Suppressor macrophage (primary cell): ENCODE results near the gene DSTYK.

ENCODE experiments used
- DNase-seq, 4 experiments: peaks; one replicate each; pipeline ENCODE4 v3.0.0-alpha.2; 2020 to 2022
- total RNA-seq, 17 experiments: gene quantifications; one replicate each; lab custom pipeline; 2026; ENCODE audit warnings: mixed read lengths in 6 of 17, inconsistent platforms in 3 of 17; lab: John Stamatoyannopoulos, UW

The DSTYK gene, protein sequence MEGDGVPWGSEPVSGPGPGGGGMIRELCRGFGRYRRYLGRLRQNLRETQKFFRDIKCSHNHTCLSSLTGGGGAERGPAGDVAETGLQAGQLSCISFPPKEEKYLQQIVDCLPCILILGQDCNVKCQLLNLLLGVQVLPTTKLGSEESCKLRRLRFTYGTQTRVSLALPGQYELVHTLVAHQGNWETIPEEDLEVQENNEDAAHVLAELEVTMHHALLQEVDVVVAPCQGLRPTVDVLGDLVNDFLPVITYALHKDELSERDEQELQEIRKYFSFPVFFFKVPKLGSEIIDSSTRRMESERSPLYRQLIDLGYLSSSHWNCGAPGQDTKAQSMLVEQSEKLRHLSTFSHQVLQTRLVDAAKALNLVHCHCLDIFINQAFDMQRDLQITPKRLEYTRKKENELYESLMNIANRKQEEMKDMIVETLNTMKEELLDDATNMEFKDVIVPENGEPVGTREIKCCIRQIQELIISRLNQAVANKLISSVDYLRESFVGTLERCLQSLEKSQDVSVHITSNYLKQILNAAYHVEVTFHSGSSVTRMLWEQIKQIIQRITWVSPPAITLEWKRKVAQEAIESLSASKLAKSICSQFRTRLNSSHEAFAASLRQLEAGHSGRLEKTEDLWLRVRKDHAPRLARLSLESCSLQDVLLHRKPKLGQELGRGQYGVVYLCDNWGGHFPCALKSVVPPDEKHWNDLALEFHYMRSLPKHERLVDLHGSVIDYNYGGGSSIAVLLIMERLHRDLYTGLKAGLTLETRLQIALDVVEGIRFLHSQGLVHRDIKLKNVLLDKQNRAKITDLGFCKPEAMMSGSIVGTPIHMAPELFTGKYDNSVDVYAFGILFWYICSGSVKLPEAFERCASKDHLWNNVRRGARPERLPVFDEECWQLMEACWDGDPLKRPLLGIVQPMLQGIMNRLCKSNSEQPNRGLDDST
- total RNA-seq = 35.6 to 173 (median 48.7) reads per million in 17 experiments

DNA sequence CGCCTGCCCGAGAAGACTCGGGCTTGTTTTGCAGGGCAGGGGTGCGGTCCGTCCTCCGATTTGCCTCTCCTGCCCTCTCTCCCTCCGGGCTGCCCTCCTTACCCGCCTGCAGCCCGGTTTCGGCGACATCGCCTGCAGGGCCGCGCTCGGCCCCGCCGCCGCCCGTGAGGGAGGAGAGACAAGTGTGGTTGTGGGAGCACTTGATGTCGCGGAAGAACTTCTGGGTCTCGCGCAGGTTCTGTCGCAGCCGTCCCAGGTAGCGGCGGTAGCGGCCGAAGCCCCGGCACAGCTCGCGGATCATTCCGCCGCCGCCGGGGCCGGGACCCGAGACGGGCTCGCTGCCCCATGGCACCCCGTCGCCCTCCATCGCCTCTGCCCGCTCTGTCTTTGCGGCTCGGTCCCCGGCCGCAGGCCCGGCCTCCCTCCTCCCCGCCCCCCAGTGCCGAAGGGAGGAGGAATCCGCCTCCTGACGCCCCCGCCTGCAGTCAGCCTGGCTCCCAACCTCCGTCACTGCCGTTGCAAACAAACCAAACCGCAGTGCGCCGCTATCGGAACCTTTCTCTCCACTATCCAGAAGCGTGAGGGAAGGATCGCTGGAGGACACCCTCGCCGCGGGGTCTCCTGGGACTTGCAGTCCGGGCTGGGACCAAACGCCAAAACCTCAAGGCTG is at the start of gene DSTYK:
Gene DSTYK, minus strand, starts transcription at position 534 of the 670 bp plus-strand sequence. Its CDS starts 167 bp downstream, at position 367.
- DNase-seq = peak; percentile 95 to 98 (median 96)

DNA sequence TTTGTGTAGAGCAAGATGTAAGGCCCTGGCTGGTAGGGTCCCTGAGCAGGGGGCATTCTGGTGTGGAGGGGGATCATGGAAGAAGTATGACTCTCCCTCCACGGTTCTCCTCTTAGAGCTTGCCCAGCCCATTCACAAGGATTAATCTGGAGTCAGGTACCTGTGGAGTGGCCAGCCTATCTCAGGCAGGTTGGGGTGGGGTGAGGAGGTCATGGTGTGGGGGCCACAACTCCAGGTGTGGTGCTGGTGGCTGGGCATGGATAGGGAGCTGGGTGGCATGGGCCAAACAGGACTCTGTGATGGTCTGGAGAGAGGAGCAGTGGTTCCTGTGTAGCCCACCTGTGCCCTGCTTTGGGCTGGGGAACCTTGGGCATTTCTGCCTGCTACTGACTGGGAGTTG is 48.5 kb upstream of the DSTYK start:
- no peak for DNase-seq

DNA sequence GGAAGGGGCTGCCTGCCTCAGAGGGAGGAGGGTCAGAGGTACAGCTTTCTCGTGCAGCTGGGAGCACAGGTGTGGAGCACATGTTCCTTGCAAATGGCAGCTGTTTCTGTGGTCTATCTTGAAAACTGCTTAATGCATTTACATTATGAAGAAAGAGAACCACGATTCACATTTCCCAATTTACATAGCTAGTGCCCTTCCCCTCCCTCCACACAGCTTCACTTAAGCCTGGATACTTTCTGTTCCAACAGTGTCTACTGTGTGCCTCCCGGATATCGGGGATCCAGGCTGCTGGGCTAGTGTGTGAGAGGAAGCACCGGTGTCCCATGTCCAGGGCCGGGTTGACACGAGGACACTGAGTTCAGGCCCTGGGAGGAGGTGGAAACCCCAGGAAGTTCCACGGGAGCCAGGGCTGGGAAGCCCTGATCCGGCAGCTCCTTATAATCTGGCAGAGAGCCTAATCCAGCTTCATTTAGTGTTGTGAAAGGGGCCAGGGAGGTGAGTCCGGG is 47.9 kb upstream of the DSTYK start:
- DNase-seq = peak; percentile 22 to 57 (median 46)

DNA sequence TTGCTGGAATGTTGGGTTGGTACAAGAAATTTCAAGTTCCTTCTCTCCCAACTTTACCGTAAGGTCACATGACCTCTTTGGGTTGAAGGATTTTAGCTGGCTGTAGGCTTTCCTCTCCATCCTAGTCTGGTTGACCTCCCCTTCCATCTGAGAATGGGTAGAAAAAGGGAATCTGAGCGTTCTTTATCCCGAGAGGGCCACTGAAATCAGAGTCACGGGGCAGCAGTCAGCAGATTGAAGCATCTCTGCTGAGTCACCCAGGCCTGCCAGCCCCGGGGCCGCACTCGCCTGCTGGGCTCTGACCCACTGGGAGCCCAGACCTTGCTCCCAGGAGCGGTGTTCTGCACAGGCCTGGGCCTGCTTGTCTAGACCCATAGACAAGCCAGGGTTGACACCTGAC is 47.2 kb upstream of the DSTYK start:
- DNase-seq = peak; percentile 69 to 88 (median 80)

DNA sequence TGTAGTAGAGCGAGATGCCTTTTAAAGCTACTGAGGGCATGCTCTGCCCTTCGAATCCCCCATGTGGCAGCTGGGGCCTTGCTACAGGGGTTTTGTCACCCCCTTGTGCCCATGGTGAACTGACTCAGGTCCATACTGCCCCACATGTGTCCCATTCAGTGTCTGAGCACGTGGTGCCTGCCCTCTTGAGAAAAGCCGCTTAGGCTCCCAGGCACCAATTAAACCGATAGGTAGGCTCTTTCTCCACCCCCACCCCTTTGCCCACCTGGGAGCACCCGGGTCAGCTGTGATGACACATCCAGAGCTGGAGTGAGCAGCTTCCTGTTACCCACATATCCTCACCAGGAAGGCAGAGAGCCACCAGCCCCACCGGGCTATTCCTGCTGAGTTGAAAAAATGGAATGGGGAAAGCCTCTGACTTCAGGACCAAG is 46.8 kb upstream of the DSTYK start:
- DNase-seq = peak; percentile 16 to 52 (median 43)

DNA sequence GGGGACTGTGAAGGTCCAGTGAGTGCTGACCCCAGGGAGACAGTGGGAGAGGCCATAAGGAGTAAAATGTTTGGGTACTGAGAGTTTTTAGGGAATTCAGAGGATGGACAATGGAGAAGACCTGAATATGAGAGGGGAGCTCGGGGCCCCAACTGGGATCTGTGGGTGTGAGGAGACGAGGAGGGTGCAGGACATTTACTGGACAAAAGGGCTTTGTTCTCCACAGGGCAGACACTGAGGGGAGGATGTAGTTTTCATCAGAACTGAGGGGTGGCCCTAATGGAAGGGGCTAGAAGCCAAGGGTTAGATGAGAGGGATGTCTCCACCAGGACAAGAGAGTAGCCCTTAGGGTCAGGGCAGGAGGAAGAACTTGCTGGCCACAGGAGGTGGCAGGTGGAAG is 46.2 kb upstream of the DSTYK start:
- DNase-seq = no peak

DNA sequence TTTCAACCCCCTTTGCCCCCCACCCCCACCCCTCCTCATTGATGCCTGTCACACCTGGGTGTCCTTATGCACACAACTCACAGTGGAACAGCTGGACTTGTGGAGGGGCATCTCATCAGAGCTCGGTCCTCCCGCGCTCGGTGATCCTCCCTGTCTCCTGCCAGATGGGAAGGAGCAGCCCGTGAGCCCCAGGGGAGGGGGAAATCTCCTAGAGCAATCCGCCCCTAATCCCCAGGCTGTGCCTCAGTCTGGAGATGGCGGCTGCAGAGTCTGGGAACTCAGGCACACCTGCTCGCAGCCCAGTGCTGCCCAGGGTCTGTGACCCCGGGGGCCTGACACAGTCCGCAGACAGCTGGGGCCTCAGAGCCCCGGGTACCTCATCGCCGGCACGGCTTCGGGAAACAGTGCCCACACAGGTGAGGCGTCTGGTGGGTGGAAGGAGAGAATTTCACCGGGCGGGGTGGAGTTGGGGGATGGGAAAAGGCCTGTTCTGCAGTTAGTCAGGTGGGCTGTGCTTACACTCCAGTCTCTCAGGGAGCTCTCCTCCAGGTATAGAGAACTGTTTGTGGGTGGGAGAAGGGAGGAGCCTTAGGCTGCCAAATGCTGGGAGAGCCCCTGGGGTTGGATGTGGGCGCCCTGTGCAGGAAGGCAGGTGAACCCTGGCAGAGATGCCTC is 45.6 kb upstream of the DSTYK start:
- DNase-seq = no peak

DNA sequence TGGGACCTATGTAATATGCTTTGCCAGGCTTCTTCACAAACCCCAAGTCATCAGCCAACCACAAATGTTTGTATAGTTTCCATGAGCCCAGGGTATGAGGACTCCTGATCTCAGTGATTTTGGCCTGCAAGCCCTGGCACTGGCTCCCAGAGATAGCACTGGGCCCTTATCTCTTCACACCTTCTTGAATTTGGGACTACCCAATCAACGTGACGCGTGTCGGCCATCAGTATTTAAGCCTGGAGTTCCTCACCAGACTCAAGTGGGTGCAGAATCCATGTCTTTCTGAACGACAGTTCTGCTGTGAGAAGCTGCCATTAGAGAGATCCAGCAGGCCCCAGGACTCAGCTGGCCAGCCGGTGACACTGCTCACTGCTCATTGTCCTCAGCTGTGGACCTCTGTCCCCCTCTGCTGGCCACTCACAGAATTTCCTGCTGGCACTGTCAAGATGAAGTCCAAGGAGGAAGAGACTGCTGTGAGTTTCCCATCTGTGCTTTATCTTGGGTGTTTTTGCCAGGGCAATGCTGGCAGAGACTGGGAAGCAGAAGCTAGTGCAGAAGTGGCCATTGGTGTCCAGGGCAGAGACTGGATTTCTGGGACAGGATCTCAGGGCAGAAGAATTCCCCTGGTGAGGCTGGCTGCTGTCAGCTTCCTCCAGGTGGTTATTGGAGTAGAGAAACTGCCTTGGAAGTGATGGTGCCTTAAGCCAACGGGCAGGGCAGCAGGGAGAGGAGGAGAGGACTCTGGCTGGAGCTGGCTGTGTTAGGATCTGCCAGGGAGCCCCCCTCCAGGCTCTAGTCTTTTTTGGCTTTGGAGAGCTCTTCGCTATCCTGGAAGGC is 44.7 kb upstream of the DSTYK start:
- peak; percentile 93 to 96 (median 94) for DNase-seq

DNA sequence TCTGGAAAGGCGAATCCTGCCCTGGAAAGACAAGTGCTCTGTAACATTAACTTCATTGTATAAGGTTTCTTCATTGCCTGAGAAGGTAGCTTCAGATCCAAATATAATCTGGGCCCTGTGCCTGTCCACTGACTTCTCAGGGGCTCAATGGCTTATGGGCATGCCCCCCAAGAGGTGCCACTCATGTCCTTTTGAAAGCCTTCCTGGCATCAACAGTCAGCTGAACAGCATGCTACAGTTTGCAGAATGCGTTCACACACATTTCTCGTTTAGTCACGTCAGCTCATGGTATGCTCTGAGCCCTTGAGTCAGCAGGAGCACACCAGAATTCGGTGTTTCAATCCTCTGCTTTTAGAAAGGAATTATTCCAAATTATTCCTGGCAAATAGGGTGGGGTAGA is 40.1 kb upstream of the DSTYK start:
- no peak for DNase-seq

DNA sequence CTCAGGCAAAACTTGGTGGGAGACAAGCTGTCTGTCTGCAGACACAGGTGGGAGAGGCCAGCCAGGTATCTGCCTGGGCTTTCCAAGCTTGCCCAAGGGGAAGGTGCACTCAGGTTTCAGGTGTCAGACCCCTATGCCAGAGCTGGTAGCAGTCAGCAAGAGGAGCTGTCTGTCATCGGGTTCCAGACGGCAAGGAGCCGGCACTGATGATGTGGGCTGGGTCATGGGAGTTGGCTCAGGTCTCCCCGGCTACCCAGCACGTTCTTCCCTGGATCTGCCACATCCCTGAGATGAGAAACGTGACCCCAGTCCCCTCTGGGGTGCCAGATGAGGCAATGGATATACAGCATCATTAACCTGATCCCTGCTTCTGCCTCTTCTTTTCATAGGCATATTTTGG is 39.2 kb upstream of the DSTYK start:
- no peak for DNase-seq

DNA sequence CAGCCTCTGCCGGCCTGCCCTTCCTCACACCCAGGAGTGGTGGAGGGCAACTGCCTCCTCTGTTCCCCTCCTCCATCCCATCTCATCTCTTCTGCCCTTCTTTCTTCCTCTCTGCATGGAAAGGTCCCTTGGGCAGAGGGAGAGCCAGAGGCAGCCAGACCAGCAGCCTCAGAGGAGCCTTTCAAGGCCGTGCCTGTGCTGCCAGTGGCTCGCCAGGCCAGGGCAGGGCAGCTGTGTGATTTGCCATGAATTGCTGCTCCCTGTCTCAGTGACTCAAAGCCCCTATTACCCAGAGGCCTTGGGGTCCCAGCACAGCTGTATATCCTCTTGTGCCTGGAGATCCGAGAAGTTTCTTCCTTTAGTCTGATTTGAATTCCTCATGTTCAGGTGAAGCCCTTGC is 38.1 kb upstream of the DSTYK start:
- DNase-seq = no peak

DNA sequence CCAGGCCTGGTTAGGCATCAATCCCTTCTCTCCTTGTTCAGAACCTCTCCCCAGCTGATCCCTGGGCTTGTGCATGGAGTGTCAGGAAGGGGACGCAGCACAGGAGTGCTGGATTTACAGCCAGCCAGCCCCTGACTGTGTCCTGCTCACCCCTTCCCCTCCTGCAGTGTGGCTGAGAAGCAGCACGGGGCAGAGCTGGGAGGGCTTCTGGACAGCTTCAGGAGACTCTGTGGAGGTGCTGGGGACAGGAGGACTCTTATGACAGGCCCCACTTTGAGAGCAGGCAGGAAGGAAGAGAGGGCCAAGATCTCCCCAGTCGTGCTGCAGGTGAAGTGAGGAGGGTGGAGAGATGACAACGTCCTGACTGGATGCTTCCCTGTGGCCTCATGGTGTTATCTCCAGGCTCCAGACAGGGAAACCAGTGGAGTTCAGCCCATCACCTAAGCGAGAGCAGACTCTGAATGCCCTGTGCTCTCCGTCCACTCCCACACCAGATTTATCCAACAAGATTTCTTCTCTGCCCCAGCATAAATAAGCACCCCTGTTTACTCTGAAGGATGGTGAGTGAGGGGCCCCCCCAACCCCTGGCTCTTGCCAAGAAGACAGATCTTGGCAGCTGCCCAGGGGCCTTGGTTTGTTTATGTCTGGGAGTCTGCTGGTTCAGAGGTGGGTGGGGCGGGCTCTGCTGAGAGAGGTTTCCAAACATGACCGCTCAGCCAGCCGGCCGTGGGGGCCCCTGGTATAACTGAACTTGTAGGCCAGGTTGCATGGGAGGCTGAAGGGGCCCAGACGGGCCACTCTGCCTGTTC is 37.5 kb upstream of the DSTYK start:
- no peak for DNase-seq

DNA sequence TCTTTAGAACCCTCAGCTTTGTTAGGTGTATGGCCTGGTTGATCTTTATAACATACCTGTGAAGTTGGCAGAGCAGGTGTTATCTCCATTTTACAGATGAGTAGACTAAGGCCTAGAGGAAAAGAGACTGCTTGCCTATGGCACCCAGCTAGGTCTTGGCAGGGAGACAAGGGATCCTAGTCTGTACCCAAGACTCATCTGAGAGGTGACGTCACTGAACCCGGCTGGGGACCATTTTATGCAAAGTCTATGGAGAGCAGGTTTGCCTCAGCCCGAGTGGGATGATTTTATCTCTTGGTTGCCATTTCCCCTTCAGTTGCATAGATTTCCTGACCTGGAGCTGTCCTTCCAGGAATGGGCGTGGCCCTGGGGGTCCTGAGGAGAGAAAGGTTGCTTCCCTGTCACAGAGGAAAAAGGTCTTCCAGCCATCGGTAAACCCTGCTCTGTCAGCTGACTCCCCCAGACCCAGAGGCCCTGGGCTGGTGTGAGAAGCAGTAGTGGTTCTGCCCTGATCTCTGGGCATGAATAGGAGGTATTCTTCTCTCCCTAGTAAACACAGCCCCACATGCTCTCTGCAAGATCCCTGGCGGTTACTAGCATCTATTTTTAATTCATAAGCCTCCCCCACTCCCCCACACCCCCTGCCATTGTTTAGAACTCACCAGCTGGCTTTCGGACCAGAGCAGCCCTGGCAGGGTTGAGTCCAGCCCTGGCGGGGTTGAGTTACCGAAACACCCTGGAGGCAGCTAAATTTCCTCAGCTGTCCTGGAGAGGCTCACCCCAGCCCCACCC is 35.8 kb upstream of the DSTYK start:
- no peak for DNase-seq

DNA sequence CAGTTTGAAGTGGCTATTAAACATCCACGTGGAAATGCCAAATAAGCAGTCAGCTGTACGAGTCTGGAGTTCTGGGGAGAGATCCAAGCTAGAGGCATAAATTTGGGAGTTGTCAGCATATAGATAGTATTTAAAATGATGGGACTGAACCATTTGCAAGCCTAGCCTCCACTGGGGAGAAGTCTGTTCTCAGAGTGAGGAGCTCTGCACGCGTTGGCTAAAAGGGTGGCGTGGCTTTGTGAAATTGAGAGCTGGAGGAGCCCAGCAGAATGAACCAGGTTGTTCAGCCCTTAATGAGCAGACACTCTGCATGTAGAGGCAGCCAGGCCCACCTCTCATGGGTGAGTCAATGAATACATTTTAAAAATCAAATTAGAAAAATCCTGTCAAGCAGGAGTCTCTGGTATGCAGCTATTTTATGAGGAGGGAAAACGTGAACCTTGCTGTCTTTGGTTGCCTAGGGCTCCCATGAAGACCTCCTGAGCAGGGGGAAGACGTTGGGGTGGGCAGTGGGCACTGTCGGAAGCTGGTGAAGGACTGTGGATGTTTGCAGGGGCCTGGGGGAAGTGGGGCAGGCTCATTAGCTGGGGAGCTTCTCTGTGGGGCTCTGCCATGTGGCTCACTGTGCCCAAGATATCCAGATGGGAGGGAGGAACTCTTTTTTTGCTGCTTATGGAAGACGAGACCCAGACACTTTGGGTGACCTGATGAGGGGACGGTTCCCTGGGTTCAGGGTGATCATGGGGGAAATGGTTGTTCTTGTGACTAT is 35.0 kb upstream of the DSTYK start:
- DNase-seq = no peak

DNA sequence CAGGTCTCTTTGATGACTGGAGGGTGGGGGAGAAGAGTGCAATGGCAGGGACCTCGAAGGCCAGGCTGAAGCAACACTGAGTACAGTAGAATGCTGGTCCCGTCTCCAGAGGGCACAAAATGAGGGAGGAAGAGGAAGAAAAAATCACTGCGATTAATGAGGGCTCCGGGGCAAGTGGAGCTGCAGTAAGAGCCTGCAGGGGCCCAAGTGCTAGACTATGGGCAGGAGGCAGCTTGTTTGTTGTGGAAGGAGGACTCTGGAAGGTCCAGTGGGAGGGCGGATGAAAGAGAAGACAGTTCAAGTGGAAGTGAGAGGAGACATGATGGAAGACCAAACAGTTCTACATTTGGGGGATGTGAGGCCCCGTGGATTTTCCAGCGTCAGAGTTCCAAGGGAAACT is 33.6 kb upstream of the DSTYK start:
- no peak for DNase-seq

DNA sequence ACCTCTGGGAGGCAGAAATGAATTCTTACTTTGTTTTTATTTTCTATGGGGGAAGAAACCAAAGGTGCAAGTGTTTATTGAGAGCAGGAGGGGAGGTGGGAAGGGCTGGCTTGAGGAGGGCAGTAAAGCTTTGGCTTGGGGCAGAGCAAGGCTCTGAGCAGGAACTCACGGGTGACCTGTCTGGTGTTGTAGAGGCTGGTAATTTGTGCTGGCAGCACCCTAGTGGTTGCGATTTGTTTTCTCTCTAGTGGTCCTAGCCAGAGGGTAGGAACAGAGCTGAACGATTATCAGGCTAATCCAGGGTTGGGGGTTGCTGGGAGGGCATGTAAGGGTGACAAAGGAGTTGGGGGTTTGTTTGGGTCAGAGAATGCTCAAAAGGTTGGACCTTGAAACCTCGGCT is 32.9 kb upstream of the DSTYK start:
- DNase-seq = no peak

DNA sequence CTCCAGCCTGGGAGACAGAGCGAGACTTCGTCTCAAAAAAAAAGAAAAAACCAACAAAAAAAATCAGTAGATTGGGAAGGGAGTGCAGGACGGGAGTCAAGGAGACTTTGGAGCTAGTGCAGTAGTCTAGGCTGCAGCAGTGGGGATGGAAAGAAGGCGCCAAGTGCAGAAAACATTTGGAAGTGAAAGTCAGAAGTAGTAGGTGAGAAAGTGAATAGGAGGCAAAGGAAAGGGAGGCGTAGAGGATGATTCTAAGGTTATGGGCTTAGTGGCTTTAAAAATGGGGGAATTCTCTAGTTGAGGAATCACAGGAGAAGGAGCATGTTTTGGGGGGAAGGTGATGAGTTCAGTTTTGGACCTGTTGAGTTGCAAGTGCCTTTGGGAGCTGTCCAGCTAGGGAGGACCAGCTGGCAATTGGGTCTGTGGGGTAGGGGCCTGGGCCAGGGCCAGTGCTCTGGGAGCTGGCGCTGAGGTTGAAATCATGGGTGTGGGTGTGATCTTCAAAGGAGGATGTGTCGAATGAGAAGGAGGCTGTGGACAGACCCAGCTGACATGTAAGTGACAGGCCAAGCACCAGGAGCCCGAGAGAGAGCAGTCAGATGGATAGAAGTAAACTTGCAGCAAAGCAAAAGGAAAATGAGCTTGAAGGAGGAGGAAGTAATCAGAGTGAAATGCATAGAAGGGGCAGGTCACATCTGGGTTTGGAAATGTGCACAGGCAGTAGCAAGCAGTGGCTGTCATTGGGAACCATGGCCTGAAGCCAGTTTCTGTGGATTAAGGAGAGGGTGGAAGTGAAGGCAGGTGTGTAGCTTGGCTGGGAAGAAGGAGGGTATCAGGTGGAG is 32.1 kb upstream of the DSTYK start:
- DNase-seq = no peak
